LNCaP clone FGC (cell line): Measurements from ENCODE around the gene ETAA1.

Experiments used
- DNase-seq: peaks from one replicate; pipeline ENCODE4 v3.0.0-alpha.2; 2011; ENCODE audit warnings: low read depth
- H3K4me3 ChIP-seq: 2 replicates; pipeline ENCODE4 v1.5.1; 2011; ENCODE audit warnings: mild to moderate bottlenecking, low read depth, low read length, control low read depth
- CTCF ChIP-seq: IDR thresholded peaks from 2 replicates; pipeline ENCODE4 v1.5.1; 2012; ENCODE audit warnings: mild to moderate bottlenecking; ENCODE audit not compliant: control insufficient read depth, insufficient read depth; ENCODE audit errors: extremely low read depth

Gene ETAA1

GRCh38 chr2:67397143-67397986 lies at the start of gene ETAA1:
Gene ETAA1 (plus strand): TSS chr2:67397333. CDS start chr2:67397449, 116 bp downstream.
- peak within 1 kb of the TSS; percentile 76 for H3K4me3 ChIP-seq
- no peak for TF ChIP-seq CTCF
- no peak for DNase-seq

GRCh38 chr2:67366832-67367412 lies 30.2 kb upstream of the ETAA1 start:
- DNase-seq = no peak
- no peak overlapping the region for H3K4me3 ChIP-seq
- TF ChIP-seq CTCF = no peak

- no peak for DNase-seq
- no peak overlapping the region for H3K4me3 ChIP-seq
- no peak for TF ChIP-seq CTCF
Measured at GRCh38 chr2:67374481-67374880, 22.7 kb upstream of the ETAA1 start.

- no peak overlapping the region for H3K4me3 ChIP-seq
- no peak for DNase-seq
- no peak for TF ChIP-seq CTCF
Measured at GRCh38 chr2:67374949-67375348, 22.2 kb upstream of the ETAA1 start.

GRCh38 chr2:67378555-67378954 lies 18.6 kb upstream of the ETAA1 start:
- no peak overlapping the region for H3K4me3 ChIP-seq
- no peak for TF ChIP-seq CTCF
- no peak for DNase-seq

GRCh38 chr2:67379048-67379447 lies 18.1 kb upstream of the ETAA1 start:
- DNase-seq = no peak
- H3K4me3 ChIP-seq = no peak overlapping the region
- no peak for TF ChIP-seq CTCF
